NCI-H1092 (cell line): ENCODE data around the gene INTS11.

Experiments
- DNase-seq: peaks from one replicate; lab custom pipeline; 2025; lab: John Stamatoyannopoulos, UW

The INTS11 gene

DNA sequence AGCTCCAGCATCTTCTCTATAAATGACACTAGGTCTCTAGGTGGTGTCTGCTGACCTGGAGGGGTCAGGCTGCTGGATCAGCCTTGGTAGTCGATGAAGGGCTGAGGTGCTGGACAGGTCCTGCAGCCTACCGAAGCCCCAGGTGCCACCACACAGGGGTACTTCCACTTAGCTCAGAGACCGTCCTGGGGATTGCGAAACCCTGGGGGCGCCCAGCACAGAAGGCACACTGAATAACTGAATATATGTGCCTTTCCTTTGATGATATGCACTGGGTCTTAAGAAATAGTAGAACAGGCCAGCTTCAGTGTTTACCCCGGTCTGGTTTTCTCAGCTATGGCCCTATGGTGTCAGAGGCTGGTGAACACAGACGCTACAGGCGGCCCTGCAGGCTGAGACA is 61.7 kb downstream of the INTS11 start:
- no peak for DNase-seq

DNA sequence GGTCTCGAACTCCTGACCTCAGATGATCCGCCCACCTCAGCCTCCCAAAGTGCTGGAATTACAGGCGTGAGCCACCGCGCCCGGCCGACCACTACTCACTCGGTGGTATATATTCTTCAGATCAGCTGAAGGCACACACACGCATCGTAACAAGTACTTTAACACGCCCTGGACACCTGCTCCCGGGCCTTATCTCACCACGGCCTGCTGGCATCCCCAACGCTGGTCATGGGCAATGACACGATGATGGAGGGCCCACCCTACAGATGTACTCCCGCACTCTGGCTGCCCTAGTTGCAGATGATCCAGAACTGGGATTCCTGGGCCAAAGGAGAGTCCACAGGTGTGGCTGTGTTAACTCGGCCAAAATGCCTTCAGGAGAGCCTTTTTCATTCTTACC is 62.4 kb downstream of the INTS11 start:
- DNase-seq, result no peak
